ENCODE measurements around the gene SYK. TPM values are rescaled to one million over a fixed set of nuclear protein-coding genes. Genes with fewer than 3 reads are reported as not detected.

SYK gene
- polyA plus RNA-seq, 3 donors: 51.1 to 186 (median 177) TPM

DNA sequence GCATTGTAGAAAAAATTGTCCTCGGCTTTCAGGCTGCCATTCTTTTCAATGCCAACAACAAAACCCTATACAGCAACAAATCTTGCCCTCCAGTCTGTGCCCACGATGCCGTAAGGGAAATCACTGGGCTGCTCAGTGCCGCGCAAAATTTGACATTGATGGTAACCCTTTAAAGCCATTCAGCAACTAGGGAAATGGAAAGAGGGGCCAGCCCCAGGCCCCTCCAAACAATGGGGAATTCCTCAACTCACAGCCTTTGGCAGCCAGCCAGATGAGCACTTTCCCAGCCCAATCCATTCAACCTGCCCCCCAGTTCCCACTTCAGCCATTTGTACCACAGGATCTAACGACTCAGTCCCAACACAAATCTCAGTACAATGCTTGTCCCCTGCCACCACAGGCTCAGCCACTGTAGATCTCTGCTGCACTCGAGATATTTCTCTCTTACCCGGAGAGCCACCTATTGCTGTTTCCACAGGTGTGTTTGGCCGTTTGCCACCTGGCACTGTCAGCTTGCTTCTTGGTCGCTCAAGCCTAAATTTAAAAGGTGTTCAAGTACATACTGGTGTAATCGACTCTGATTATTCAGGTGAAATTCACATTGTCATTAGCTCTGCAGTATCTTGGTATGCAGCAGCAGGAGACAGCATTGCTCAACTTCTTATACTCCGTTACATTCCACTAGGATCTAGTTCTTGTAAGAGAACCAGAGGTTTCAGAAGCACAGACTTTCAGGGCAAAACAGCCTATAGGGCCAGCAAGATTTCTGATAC, 103.3 kb downstream of the SYK start:
- H3K9me3 Mint-ChIP-seq: peaks cover 0 to 11% (median 2%) of the 10 kb centered on the region in 7 donors
- Histone ChIP-seq H4K20me1 (ENCODE audit: insufficient read depth, low read length) (peaks cover 22% of the 10 kb centered on the region), H3K27me3 (ENCODE audit: control insufficient read depth in 2 of 2, insufficient read depth in 2 of 2, low read length in 2 of 2) (no peaks in the 10 kb centered on the region), H3K9ac (ENCODE audit: insufficient read depth, low read length, poor library complexity, severe bottlenecking) (no peak overlapping the region), H3K9me3 (replicated peaks in 1 of 2; ENCODE audit: control insufficient read depth in 1 of 2, insufficient read depth in 1 of 2, low read length in 2 of 2) (no peaks in the 10 kb centered on the region), H3K4me3 (replicated peaks in 1 of 3; ENCODE audit: low read depth in 2 of 3, low read length in 3 of 3) (no peak overlapping the region), H3K4me1 (ENCODE audit: control insufficient read depth in 1 of 2, insufficient read depth in 2 of 2, low read length in 2 of 2) (no peaks in the 10 kb centered on the region), H3K79me2 (ENCODE audit: insufficient read depth, low read length) (no peaks in the 10 kb centered on the region), H3K36me3 (replicated peaks in 1 of 2; ENCODE audit: control insufficient read depth in 1 of 2, insufficient read depth in 2 of 2, low read length in 2 of 2) (peaks cover 2 to 22% of the 10 kb centered on the region in 2 donors), H3K4me2 (replicated peaks; ENCODE audit: extremely low read depth, low read length, poor library complexity, severe bottlenecking) (no peak overlapping the region), H3K27ac (ENCODE audit: low read depth in 1 of 2, low read length in 2 of 2) (no peak overlapping the region), H2AFZ (ENCODE audit: insufficient read depth, low read depth, low read length, poor library complexity, severe bottlenecking) (no peak overlapping the region)
- H3K4me3 Mint-ChIP-seq: no peak overlapping the region
- peaks cover 2% of the 10 kb centered on the region for H3K4me1 Mint-ChIP-seq
- peaks cover 19 to 29% of the 10 kb centered on the region in 2 donors for H3K36me3 Mint-ChIP-seq
- WGBS (ENCODE audit: insufficient coverage): 86% methylated on average over 11 of the region's 12 CpGs
- intact Hi-C loops (cut with micrococcal nuclease): no loop called here
- peaks cover 0 to 2% (median 2%) of the 10 kb centered on the region in 3 donors for H3K27me3 Mint-ChIP-seq (ENCODE audit: low read depth in 3 of 3)
- no peak for DNase-seq
- H3K27ac Mint-ChIP-seq: no peak overlapping the region
- TF ChIP-seq, protein P1, sequence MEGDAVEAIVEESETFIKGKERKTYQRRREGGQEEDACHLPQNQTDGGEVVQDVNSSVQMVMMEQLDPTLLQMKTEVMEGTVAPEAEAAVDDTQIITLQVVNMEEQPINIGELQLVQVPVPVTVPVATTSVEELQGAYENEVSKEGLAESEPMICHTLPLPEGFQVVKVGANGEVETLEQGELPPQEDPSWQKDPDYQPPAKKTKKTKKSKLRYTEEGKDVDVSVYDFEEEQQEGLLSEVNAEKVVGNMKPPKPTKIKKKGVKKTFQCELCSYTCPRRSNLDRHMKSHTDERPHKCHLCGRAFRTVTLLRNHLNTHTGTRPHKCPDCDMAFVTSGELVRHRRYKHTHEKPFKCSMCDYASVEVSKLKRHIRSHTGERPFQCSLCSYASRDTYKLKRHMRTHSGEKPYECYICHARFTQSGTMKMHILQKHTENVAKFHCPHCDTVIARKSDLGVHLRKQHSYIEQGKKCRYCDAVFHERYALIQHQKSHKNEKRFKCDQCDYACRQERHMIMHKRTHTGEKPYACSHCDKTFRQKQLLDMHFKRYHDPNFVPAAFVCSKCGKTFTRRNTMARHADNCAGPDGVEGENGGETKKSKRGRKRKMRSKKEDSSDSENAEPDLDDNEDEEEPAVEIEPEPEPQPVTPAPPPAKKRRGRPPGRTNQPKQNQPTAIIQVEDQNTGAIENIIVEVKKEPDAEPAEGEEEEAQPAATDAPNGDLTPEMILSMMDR (IDR thresholded peaks at IDR 0.05): no peak

DNA sequence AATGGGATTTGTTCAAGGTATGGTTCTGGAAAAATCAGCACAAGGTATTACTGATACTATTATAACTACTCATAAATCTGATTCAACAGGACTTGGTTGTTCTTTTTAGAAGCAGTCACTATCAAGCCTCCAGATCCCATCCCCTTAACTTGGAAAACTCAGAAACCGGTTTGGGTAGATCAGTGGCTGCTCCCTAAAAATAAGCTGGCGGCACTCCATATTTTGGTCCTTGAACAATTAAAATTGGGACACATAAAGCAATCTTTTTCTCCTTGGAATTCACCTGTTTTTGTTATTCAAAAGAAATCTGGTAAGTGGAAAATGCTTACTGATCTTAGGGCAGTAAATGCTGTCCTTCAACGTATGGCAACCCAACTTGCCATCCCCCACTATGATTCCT, 104.2 kb downstream of the SYK start:
- peaks cover 0 to 9% (median 0%) of the 10 kb centered on the region in 7 donors for H3K9me3 Mint-ChIP-seq
- no peak overlapping the region for H3K4me3 ChIP-seq (replicated peaks in 1 of 3; ENCODE audit: low read depth in 2 of 3, low read length in 3 of 3)
- H3K27ac Mint-ChIP-seq: no peak overlapping the region
- H3K4me2 ChIP-seq (replicated peaks; ENCODE audit: extremely low read depth, low read length, poor library complexity, severe bottlenecking): no peak overlapping the region
- H3K27me3 ChIP-seq (ENCODE audit: control insufficient read depth in 2 of 2, insufficient read depth in 2 of 2, low read length in 2 of 2): no peaks in the 10 kb centered on the region
- no peaks in the 10 kb centered on the region for H3K79me2 ChIP-seq (ENCODE audit: insufficient read depth, low read length)
- no peaks in the 10 kb centered on the region for H3K4me1 ChIP-seq (ENCODE audit: control insufficient read depth in 1 of 2, insufficient read depth in 2 of 2, low read length in 2 of 2)
- H3K36me3 ChIP-seq (replicated peaks in 1 of 2; ENCODE audit: control insufficient read depth in 1 of 2, insufficient read depth in 2 of 2, low read length in 2 of 2): peaks cover 0 to 13% of the 10 kb centered on the region in 2 donors
- no peak overlapping the region for H3K27ac ChIP-seq (ENCODE audit: low read depth in 1 of 2, low read length in 2 of 2)
- peaks cover 0 to 2% (median 2%) of the 10 kb centered on the region in 3 donors for H3K27me3 Mint-ChIP-seq (ENCODE audit: low read depth in 3 of 3)
- intact Hi-C loops (cut with micrococcal nuclease): no loop called here
- 100% methylated on average over 2 of the region's 3 CpGs for WGBS (ENCODE audit: insufficient coverage)
- H3K4me3 Mint-ChIP-seq: no peak overlapping the region
- H3K9me3 ChIP-seq (replicated peaks in 1 of 2; ENCODE audit: control insufficient read depth in 1 of 2, insufficient read depth in 1 of 2, low read length in 2 of 2): no peaks in the 10 kb centered on the region
- no peak overlapping the region for H3K9ac ChIP-seq (ENCODE audit: insufficient read depth, low read length, poor library complexity, severe bottlenecking)
- TF ChIP-seq, protein P1 (IDR thresholded peaks at IDR 0.05): no peak
- peaks cover 13% of the 10 kb centered on the region for H4K20me1 ChIP-seq (ENCODE audit: insufficient read depth, low read length)
- H3K4me1 Mint-ChIP-seq: peaks cover 2% of the 10 kb centered on the region
- no peak overlapping the region for H2AFZ ChIP-seq (ENCODE audit: insufficient read depth, low read depth, low read length, poor library complexity, severe bottlenecking)
- DNase-seq: no peak
- peaks cover 10 to 19% of the 10 kb centered on the region in 2 donors for H3K36me3 Mint-ChIP-seq

Data from CD14-positive monocyte (primary cell).